Keratinocyte (primary cell): ENCODE data around the gene TMEM258. TPM values are rescaled to one million over a fixed set of nuclear protein-coding genes. Genes with fewer than 3 reads are reported as not detected.

ENCODE experiments used
- DNase-seq: peaks from one replicate; pipeline ENCODE4 v3.0.0-alpha.2; 2011; ENCODE audit warnings: low read depth, missing footprints, low spot score
- FAIRE-seq: peaks from 2 replicates; lab custom pipeline; 2011; peaks lifted over from hg19 to GRCh38; lab: Jason Lieb, UNC
- H2AFZ ChIP-seq: 2 replicates; pipeline ENCODE4 v1.6.0; 2012; ENCODE audit warnings: low read length, control low read depth, inconsistent platforms; ENCODE audit not compliant: control insufficient read depth
- H3K27ac ChIP-seq: 2 replicates; pipeline ENCODE4 v1.5.1; 2011; ENCODE audit warnings: low read length; ENCODE audit not compliant: control insufficient read depth, insufficient read depth
- H3K27me3 ChIP-seq: 3 replicates; pipeline ENCODE4 v1.6.0; 2011; ENCODE audit warnings: low read length; ENCODE audit not compliant: control insufficient read depth, insufficient read depth; ENCODE audit errors: extremely low read depth
- H3K36me3 ChIP-seq, 2 experiments: 2 replicates in 1 of 2; 3 replicates in 1 of 2; pipeline ENCODE4 v1.5.1; 2011; ENCODE audit warnings: low read length in 2 of 2, mild to moderate bottlenecking in 1 of 2; ENCODE audit not compliant: control insufficient read depth in 2 of 2, insufficient read depth in 2 of 2; ENCODE audit errors: extremely low read depth in 1 of 2
- H3K4me1 ChIP-seq: 3 replicates; pipeline ENCODE4 v1.5.1; 2011; ENCODE audit warnings: low read length; ENCODE audit not compliant: control insufficient read depth, insufficient read depth; ENCODE audit errors: extremely low read depth
- H3K4me2 ChIP-seq: 3 replicates; pipeline ENCODE4 v1.6.0; 2011; ENCODE audit warnings: low read depth, low read length; ENCODE audit not compliant: control insufficient read depth, insufficient read depth; ENCODE audit errors: extremely low read depth
- H3K4me3 ChIP-seq, 3 experiments: fragments of 200-600 bp in 1 of 3; sonication (generic) in 1 of 3; 2 replicates in 2 of 3; 3 replicates in 1 of 3; pipeline ENCODE4 v1.5.1; 2011 to 2016; ENCODE audit warnings: low read length in 3 of 3, mild to moderate bottlenecking in 3 of 3, control low read depth in 2 of 3, inconsistent platforms in 1 of 3, low read depth in 1 of 3, mixed read lengths in 1 of 3, mixed run types in 1 of 3, moderate library complexity in 1 of 3; ENCODE audit not compliant: control insufficient read depth in 2 of 3, insufficient read depth in 2 of 3; ENCODE audit errors: extremely low read depth in 1 of 3
- H3K79me2 ChIP-seq: 2 replicates; pipeline ENCODE4 v1.6.0; 2012; ENCODE audit warnings: low read length; ENCODE audit not compliant: control insufficient read depth, insufficient read depth
- H3K9ac ChIP-seq: 3 replicates; pipeline ENCODE4 v1.6.0; 2011; ENCODE audit warnings: low read length; ENCODE audit not compliant: control insufficient read depth, insufficient read depth; ENCODE audit errors: extremely low read depth
- H3K9me1 ChIP-seq: 3 replicates; pipeline ENCODE4 v1.6.0; 2011; ENCODE audit warnings: low read length; ENCODE audit not compliant: control insufficient read depth, insufficient read depth; ENCODE audit errors: extremely low read depth
- H3K9me3 ChIP-seq: 2 replicates; pipeline ENCODE4 v1.5.1; 2012; ENCODE audit warnings: low read depth, low read length; ENCODE audit not compliant: control insufficient read depth
- H4K20me1 ChIP-seq: 3 replicates; pipeline ENCODE4 v1.6.0; 2011; ENCODE audit warnings: low read length; ENCODE audit not compliant: control insufficient read depth, insufficient read depth; ENCODE audit errors: extremely low read depth
- EZH2 ChIP-seq: IDR thresholded peaks from one replicate; pipeline ENCODE4 v1.6.1; 2012; ENCODE audit warnings: inconsistent platforms, mild to moderate bottlenecking, low read length, moderate library complexity
- dilution Hi-C: fragments of 300-500 bp; cut with MboI; formaldehyde crosslinking; loops from one replicate; pipeline ENCODE4 v1.7.0; 2020; ENCODE audit warnings: low sequenced_read_pairs; ENCODE audit not compliant: extremely low pct_ligation_motif_present
- polyA plus RNA-seq, 5 experiments: library from polyadenylated mRNA; depleted of rRNA in 3 of 5; stranded (reverse) in 3 of 5; stranded (forward) in 1 of 5; unstranded in 1 of 5; fragments of >200 nt; gene quantifications; 1 replicate in 1 of 5; 2 replicates in 3 of 5; 3 replicates in 1 of 5; pipeline versions ENCODE4 v1.2.1 to v1.2.3, GENCODE V29; 2011 to 2012; ENCODE audit warnings: missing spikeins in 2 of 5, low read depth in 1 of 5, low replicate concordance in 1 of 5
- TF ChIP-seq, protein P1 (sequence below), 3 experiments: IDR thresholded peaks in 1 of 3; conservative IDR thresholded peaks in 1 of 3; optimal IDR thresholded peaks in 1 of 3; 2 replicates in 2 of 3; 3 replicates in 1 of 3; pipeline versions ENCODE3 to v1.5.1; 2011; ENCODE audit warnings: low read length in 3 of 3, mild to moderate bottlenecking in 3 of 3, moderate library complexity in 2 of 3, control low read depth in 1 of 3, inconsistent platforms in 1 of 3; ENCODE audit not compliant: insufficient read depth in 2 of 3; ENCODE audit errors: extremely low read depth in 1 of 3

Gene TMEM258
- polyA plus RNA-seq, 1 donor (not counting 4 experiments of a cell fraction or from before 2014, with no cell fraction given) = 249 TPM

DNA sequence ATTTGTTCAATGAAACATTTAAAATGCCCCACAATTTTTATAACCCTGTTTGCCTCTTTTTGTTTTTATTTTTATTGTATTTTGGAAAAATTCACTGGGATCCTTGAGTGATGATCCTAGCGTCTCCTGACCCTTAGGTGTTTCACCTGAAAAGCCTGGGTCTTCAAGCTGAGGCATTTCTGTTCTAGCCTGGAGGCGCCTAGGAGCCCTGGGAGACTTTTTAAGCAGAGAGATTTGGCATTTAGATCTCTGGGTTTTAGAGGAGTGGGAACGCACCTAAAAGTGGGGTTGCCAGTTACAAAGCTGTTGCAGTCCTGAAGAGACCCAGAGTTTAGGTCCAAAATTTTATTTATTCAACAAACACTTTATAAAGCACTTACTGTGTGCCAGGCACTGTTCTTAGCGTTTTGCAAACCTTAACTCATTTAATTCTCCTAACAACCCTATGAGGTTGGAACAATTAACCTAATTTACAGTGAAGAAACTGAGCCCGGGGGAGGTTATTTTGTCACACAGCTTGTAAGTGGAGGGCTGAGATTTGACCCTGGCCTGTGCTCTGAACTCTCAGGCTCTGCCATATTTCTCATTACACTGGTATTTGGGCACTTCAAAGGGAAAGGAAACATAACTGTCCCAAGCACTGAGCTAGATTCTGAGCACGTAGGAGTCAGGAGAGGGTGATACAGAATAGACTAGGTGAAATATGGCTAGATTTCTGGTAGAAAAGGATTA lies 25.2 kb upstream of the TMEM258 start:
- H3K36me3 ChIP-seq = no peaks in the 10 kb centered on the region
- H3K9me3 ChIP-seq = no peaks in the 10 kb centered on the region
- TF ChIP-seq, protein P1, sequence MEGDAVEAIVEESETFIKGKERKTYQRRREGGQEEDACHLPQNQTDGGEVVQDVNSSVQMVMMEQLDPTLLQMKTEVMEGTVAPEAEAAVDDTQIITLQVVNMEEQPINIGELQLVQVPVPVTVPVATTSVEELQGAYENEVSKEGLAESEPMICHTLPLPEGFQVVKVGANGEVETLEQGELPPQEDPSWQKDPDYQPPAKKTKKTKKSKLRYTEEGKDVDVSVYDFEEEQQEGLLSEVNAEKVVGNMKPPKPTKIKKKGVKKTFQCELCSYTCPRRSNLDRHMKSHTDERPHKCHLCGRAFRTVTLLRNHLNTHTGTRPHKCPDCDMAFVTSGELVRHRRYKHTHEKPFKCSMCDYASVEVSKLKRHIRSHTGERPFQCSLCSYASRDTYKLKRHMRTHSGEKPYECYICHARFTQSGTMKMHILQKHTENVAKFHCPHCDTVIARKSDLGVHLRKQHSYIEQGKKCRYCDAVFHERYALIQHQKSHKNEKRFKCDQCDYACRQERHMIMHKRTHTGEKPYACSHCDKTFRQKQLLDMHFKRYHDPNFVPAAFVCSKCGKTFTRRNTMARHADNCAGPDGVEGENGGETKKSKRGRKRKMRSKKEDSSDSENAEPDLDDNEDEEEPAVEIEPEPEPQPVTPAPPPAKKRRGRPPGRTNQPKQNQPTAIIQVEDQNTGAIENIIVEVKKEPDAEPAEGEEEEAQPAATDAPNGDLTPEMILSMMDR (optimal IDR thresholded peaks at IDR 0.05 in 1 of 3, IDR thresholded peaks at IDR 0.05 in 1 of 3, conservative IDR thresholded peaks at IDR 0.05 in 1 of 3; ENCODE audit: extremely low read depth in 1 of 3, insufficient read depth in 2 of 3, low read length in 3 of 3) = no peak
- TF ChIP-seq EZH2 = no peak
- H3K27me3 ChIP-seq = no peaks in the 10 kb centered on the region
- DNase-seq = no peak
- no peak overlapping the region for H3K27ac ChIP-seq
- H4K20me1 ChIP-seq = no peaks in the 10 kb centered on the region
- H3K4me1 ChIP-seq = peaks cover 40% of the 10 kb centered on the region
- no peaks in the 10 kb centered on the region for H3K9me1 ChIP-seq
- H3K4me3 ChIP-seq = peak overlapping the region; percentile 42 to 76 (median 70)
- dilution Hi-C loops = no loop called here
- H3K9ac ChIP-seq = peak overlapping the region; percentile 86
- no peak overlapping the region for H2AFZ ChIP-seq
- no peak for FAIRE-seq
- peak overlapping the region; percentile 95 for H3K4me2 ChIP-seq
- no peaks in the 10 kb centered on the region for H3K79me2 ChIP-seq

- no peak for FAIRE-seq
- dilution Hi-C loops = no loop called here
- no peak for DNase-seq
- TF ChIP-seq EZH2 = no peak
- TF ChIP-seq, protein P1 (optimal IDR thresholded peaks at IDR 0.05 in 1 of 3, IDR thresholded peaks at IDR 0.05 in 1 of 3, conservative IDR thresholded peaks at IDR 0.05 in 1 of 3; ENCODE audit: extremely low read depth in 1 of 3, insufficient read depth in 2 of 3, low read length in 3 of 3) = peak; percentile 29 to 63 (median 41)
- no peaks in the 10 kb centered on the region for H3K79me2 ChIP-seq
- H3K9me3 ChIP-seq = no peaks in the 10 kb centered on the region
- H3K36me3 ChIP-seq = peaks cover 0 to 7% of the 10 kb centered on the region in 2 experiments
- H3K4me2 ChIP-seq = peak within 1 kb of the TSS; percentile 95
- no peaks in the 10 kb centered on the region for H3K27me3 ChIP-seq
- peak within 1 kb of the TSS; percentile 72 for H3K27ac ChIP-seq
- peak within 1 kb of the TSS; percentile 42 to 76 (median 70) for H3K4me3 ChIP-seq
- H2AFZ ChIP-seq = peak within 1 kb of the TSS; percentile 70
- no peaks in the 10 kb centered on the region for H4K20me1 ChIP-seq
- H3K9me1 ChIP-seq = no peaks in the 10 kb centered on the region
- H3K9ac ChIP-seq = peak within 1 kb of the TSS; percentile 86
- H3K4me1 ChIP-seq = peaks cover 40% of the 10 kb centered on the region
Observed at GRCh38 chr11:61816736-61817455, 24.5 kb upstream of the TMEM258 start, which contains the start of gene FADS1. Gene FADS1 (minus strand): TSS chr11:61817003. CDS start chr11:61816929, 74 bp downstream.
